ENCODE data around the gene GRIN1.

GRIN1 gene

DNA sequence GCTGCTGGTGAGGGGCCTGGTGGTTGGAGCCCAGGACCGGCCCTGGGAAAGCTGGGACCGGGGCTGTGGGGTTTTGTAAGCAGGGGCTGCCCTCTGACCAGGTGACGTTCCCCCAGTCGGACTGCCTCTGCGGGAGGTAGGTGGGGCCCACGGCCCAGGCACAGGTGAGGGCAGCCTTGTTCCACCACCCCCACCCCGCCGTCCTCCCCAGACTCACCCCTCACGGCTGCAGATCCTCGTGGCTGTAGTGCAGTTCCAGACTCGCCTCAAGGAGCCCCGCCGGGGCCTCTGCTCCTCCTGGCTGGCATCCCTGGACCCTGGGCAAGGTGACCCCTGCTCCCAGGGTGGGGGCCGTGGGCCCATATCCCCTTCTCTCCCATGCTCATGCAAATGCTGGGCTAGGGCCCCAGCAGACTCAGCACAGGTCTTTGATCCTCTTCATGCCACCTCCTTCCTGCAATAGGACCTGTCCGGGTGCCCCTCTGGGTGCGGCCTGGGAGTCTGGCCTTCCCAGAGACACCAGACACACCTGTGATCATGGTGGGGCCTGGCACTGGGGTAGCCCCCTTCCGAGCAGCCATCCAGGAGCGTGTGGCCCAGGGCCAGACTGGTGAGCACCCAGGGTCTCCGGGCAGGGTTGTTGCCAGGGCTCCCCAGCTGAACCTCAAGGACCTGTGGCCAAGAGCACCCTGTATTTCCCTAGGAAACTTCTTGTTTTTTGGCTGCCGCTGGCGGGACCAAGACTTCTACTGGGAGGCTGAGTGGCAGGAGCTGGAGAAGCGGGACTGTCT is 76.4 kb downstream of the GRIN1 start:
- DNase-seq (ENCODE audit: low read depth, low spot score), result no peak

DNA sequence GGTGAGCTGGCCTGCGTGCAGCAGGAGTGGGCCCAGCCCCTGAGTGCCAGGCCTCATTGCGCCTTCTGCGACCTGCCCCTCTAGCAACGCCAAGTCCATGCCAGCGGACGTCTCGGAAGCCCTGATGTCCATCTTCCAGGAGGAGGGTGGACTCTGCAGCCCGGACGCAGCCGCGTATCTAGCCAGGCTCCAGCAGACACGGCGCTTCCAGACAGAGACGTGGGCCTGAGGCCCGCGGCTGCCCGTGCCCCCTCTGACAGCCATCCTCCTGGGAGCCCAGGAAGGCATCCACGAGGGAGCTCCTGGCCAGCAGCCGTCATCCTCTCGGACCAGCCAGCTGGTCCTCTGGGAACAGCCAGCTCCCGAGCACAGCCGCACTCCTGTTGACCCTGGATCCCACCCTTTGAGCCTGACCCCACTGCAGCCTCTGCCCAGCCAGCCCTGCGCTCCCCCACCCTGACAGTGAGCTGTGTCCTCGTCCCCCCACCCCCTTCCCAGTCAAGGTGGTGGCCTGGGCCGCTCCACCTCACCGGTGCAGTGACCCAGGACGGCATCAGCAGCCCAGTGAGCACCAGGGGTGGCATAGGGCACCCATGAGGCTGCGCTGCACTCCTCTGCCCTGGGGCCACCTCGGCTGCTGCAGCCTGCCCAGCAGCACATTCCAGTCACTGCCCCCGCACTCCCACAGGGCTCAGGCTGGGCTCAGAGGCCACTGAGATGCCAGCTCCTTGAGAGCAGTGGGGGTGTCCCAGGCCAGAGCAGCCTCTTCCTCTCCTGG is 77.4 kb downstream of the GRIN1 start:
- no peak for DNase-seq (ENCODE audit: low read depth, low spot score)

DNA sequence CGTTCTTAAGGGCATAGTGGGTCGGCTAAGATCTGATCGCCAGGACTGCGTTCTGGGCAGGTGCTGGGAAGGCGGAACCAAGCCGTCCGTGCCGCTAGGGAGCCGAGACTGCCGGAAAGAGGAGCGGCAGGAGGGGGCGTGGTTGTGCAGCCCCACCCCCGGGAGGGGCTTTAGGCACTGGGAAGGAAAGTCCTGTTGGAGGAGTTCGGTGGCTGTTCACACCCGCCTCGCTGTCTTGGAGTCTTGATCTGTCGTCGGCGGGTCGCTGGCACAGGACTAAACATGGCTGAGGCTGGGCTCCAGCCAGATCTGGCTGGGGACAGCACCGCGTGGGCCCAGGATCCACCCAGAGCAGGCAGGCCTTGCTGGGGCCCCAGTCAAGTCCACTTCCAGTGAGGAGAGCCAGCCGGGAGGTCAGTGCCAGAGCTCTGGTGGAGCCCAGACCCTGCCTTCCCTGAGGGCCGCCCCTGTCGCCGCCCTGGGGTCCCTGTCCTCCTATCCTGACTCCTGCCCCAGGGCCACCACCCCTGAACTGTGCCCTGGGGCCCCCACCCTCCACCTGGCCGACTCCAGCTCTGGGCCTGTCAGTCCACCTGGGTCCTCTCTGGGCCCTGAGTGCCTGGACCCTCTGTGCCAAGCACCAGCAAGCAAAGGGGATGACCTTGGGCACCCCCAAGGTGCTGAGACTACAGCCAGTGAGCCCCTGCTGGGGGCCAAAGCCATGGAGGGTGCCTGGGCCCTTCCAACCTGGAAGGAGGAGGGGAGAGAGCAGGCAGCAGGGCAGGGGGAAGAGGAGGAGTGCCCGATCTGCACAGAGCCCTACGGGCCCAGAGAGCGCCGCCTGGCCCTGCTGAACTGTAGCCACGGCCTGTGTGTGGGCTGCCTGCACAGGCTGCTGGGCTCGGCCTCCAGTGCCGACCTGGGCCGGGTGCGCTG is 78.6 kb downstream of the GRIN1 start:
- DNase-seq (ENCODE audit: low read depth, low spot score), result no peak

GRCh38 chr9:137218212-137218753 is 79.3 kb downstream of the GRIN1 start:
- no peak for DNase-seq (ENCODE audit: low read depth, low spot score)

Data from activated naive CD8-positive, alpha-beta T cell treated with anti-CD3 and anti-CD28 coated beads, Interleukin-2, amount 50 U/mL, for 16 hours (primary cell).